OCI-LY3 (cell line): ENCODE data around the gene NCEH1.

Source experiments
- H2AFZ ChIP-seq: fragments of 200-600, 300-600 bp; shearing (Covaris generic); 2 replicates; pipeline ENCODE4 v1.6.0; 2014; ENCODE audit warnings: antibody characterized with exemption, low read depth, low read length
- H3K27ac ChIP-seq: fragments of 200-600, 300-600 bp; sonication (generic); 2 replicates; pipeline ENCODE4 v1.5.1; 2014; ENCODE audit warnings: mild to moderate bottlenecking, low read length, moderate library complexity, mixed read lengths
- H3K27me3 ChIP-seq: fragments of 200-600, 300-600 bp; sonication (generic); 2 replicates; pipeline ENCODE4 v1.6.1; 2014; ENCODE audit warnings: low read depth, low read length, mixed read lengths
- H3K36me3 ChIP-seq: fragments of 200-600, 300-600 bp; sonication (generic); replicated peaks from 2 replicates; pipeline ENCODE3; 2014; ENCODE audit warnings: low read depth, low read length, mixed read lengths
- H3K4me1 ChIP-seq: fragments of 300-600, 200-600 bp; sonication (generic); 2 replicates; pipeline ENCODE4 v1.6.1; 2014; ENCODE audit warnings: low read length, mixed read lengths
- H3K4me2 ChIP-seq: fragments of 200-600, 300-600 bp; sonication (generic); 2 replicates; pipeline ENCODE4 v1.6.1; 2014; ENCODE audit warnings: low read length, mixed read lengths
- H3K4me3 ChIP-seq: fragments of 300-600, 200-600 bp; sonication (generic); 2 replicates; pipeline ENCODE4 v1.5.1; 2014; ENCODE audit warnings: antibody characterized with exemption, mild to moderate bottlenecking, low read length, moderate library complexity
- H3K79me2 ChIP-seq: fragments of 300-600, 200-600 bp; shearing (Covaris generic); 2 replicates; pipeline ENCODE4 v1.6.1; 2014; ENCODE audit warnings: mild to moderate bottlenecking, low read length, mixed read lengths
- H3K9ac ChIP-seq: fragments of 300-600, 200-600 bp; shearing (Covaris generic); 2 replicates; pipeline ENCODE4 v1.6.0; 2014; ENCODE audit warnings: mild to moderate bottlenecking, low read length, moderate library complexity
- H3K9me3 ChIP-seq: fragments of 200-600, 300-600 bp; shearing (Covaris generic); 2 replicates; pipeline ENCODE4 v1.6.1; 2014; ENCODE audit warnings: low read length, mixed read lengths; ENCODE audit not compliant: insufficient read depth
- H4K20me1 ChIP-seq: fragments of 200-600, 300-600 bp; sonication (generic); 2 replicates; pipeline ENCODE4 v1.6.1; 2016; ENCODE audit warnings: low read length, mixed read lengths; ENCODE audit not compliant: insufficient read depth
- CTCF ChIP-seq: fragments of 200-600, 300-600 bp; sonication (generic); IDR thresholded peaks from 2 replicates; pipeline ENCODE4 v1.5.1; 2014; ENCODE audit warnings: antibody characterized with exemption, low read length, low read depth
- EZH2phosphoT487 ChIP-seq: fragments of 200-600 bp; shearing (Covaris generic); IDR thresholded peaks from 2 replicates; pipeline ENCODE4 v1.6.1; 2018; ENCODE audit warnings: antibody characterized with exemption, mixed run types, low read depth

NCEH1 gene

GRCh38 chr3:172582712-172583111 lies 128.2 kb downstream of the NCEH1 start:
- TF ChIP-seq CTCF, result no peak
- no peak for TF ChIP-seq EZH2phosphoT487
- peaks cover 35% of the 10 kb centered on the region for H3K4me1 ChIP-seq
- no peak overlapping the region for H3K4me2 ChIP-seq
- H4K20me1 ChIP-seq, result no peaks in the 10 kb centered on the region
- H2AFZ ChIP-seq, result no peak overlapping the region
- H3K27ac ChIP-seq, result no peak overlapping the region
- H3K36me3 ChIP-seq, result no peaks in the 10 kb centered on the region
- no peak overlapping the region for H3K4me3 ChIP-seq
- H3K9me3 ChIP-seq, result no peaks in the 10 kb centered on the region
- H3K9ac ChIP-seq, result no peak overlapping the region
- H3K79me2 ChIP-seq, result no peaks in the 10 kb centered on the region
- no peaks in the 10 kb centered on the region for H3K27me3 ChIP-seq

GRCh38 chr3:172581757-172582166 lies 129.1 kb downstream of the NCEH1 start:
- Histone ChIP-seq H4K20me1 (no peaks in the 10 kb centered on the region), H3K36me3 (no peaks in the 10 kb centered on the region), H3K79me2 (no peaks in the 10 kb centered on the region), H3K27me3 (no peaks in the 10 kb centered on the region), H3K9me3 (no peaks in the 10 kb centered on the region), H3K27ac (0 out of 2 replicates have a peak overlapping the region, but pooled peaks have one; percentile 0), H2AFZ (no peak overlapping the region), H3K4me3 (0 out of 2 replicates have a peak overlapping the region, but pooled peaks have one; percentile 0), H3K4me1 (peaks cover 34% of the 10 kb centered on the region), H3K9ac (no peak overlapping the region), H3K4me2 (peak overlapping the region; percentile 62)
- no peak for TF ChIP-seq EZH2phosphoT487
- no peak for TF ChIP-seq CTCF

GRCh38 chr3:172580680-172581401 lies 130.0 kb downstream of the NCEH1 start:
- no peaks in the 10 kb centered on the region for H3K27me3 ChIP-seq
- no peak for TF ChIP-seq CTCF
- TF ChIP-seq EZH2phosphoT487, result no peak
- no peaks in the 10 kb centered on the region for H3K79me2 ChIP-seq
- no peaks in the 10 kb centered on the region for H4K20me1 ChIP-seq
- H3K27ac ChIP-seq, result peak overlapping the region; percentile 31
- H2AFZ ChIP-seq, result no peak overlapping the region
- peak overlapping the region; percentile 62 for H3K4me2 ChIP-seq
- peaks cover 25% of the 10 kb centered on the region for H3K4me1 ChIP-seq
- H3K4me3 ChIP-seq, result peak overlapping the region; percentile 24; the same call in 1 of the 2 replicates
- no peak overlapping the region for H3K9ac ChIP-seq
- H3K36me3 ChIP-seq, result no peaks in the 10 kb centered on the region
- H3K9me3 ChIP-seq, result no peaks in the 10 kb centered on the region
